B cell (primary cell): Measurements from ENCODE around the gene PRIM2.

Experiments used
- EZH2 ChIP-seq: IDR thresholded peaks from 2 replicates; pipeline ENCODE4 v1.6.1; 2012; ENCODE audit warnings: borderline replicate concordance, low read depth, mild to moderate bottlenecking, moderate library complexity, low read length; ENCODE audit not compliant: insufficient read depth, poor library complexity, severe bottlenecking
- TF ChIP-seq, protein P1 (sequence below): fragments of 200-600 bp; IDR thresholded peaks from one replicate; pipeline ENCODE4 v1.8.0; 2022; ENCODE audit warnings: antibody characterized with exemption, mild to moderate bottlenecking

DNA sequence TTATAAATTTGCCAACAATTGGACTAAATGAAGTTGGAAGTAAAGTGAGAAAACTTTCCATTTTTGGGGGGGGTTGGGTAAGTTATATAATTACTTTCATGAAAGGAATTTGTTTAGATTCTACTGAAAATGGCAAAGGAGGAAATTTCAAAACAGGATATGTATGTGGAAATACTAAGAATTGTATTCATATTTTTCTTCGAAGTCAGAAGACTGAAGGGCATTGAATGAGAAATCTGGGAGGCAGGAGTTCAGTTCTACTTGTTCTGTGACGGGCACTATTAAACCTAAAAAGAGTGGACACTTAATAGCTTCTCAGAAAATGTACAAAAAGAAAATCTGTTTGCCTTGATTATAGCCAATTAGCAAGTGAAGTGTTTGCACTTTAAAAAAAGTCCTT is 114.7 kb downstream of the PRIM2 start:
- TF ChIP-seq, protein P1, sequence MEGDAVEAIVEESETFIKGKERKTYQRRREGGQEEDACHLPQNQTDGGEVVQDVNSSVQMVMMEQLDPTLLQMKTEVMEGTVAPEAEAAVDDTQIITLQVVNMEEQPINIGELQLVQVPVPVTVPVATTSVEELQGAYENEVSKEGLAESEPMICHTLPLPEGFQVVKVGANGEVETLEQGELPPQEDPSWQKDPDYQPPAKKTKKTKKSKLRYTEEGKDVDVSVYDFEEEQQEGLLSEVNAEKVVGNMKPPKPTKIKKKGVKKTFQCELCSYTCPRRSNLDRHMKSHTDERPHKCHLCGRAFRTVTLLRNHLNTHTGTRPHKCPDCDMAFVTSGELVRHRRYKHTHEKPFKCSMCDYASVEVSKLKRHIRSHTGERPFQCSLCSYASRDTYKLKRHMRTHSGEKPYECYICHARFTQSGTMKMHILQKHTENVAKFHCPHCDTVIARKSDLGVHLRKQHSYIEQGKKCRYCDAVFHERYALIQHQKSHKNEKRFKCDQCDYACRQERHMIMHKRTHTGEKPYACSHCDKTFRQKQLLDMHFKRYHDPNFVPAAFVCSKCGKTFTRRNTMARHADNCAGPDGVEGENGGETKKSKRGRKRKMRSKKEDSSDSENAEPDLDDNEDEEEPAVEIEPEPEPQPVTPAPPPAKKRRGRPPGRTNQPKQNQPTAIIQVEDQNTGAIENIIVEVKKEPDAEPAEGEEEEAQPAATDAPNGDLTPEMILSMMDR, result no peak
- no peak for TF ChIP-seq EZH2
